Lower leg skin (tissue), 3 donors: ENCODE data around the gene AHRR.

Source experiments
- CTCF ChIP-seq, 3 donors: fragments of 450-650 bp; IDR thresholded peaks; one replicate each; pipeline ENCODE4 v1.5.1; 2016; ENCODE audit warnings: antibody characterized with exemption in 3 of 3, mild to moderate bottlenecking in 3 of 3, moderate library complexity in 2 of 3
- POLR2A ChIP-seq, 2 donors: fragments of 450-650 bp; IDR thresholded peaks; one replicate each; pipeline ENCODE4 v1.6.1; 2016 to 2017; ENCODE audit warnings: antibody characterized with exemption in 2 of 2, mild to moderate bottlenecking in 1 of 2, moderate library complexity in 1 of 2

GRCh38 chr5:313806-314376 is 7.6 kb upstream of the AHRR start:
- TF ChIP-seq POLR2A (IDR thresholded peaks at IDR 0.05) (no peak), CTCF (IDR thresholded peaks at IDR 0.05) (no peak)
